NCI-H82 treated with DMSO at 0.1 percent for 48 hours (cell line): ENCODE measurements around the gene PLD4.
"Not testable (repeated sequence)": the region's sequence is repeated elsewhere in the genome, so short reads cannot be mapped to it uniquely, and the experiment has no call there.

Source experiments
- DNase-seq: peaks from one replicate; lab custom pipeline; 2025; ENCODE audit not compliant: unreplicated experiment; lab: John Stamatoyannopoulos, UW

PLD4 gene

DNA sequence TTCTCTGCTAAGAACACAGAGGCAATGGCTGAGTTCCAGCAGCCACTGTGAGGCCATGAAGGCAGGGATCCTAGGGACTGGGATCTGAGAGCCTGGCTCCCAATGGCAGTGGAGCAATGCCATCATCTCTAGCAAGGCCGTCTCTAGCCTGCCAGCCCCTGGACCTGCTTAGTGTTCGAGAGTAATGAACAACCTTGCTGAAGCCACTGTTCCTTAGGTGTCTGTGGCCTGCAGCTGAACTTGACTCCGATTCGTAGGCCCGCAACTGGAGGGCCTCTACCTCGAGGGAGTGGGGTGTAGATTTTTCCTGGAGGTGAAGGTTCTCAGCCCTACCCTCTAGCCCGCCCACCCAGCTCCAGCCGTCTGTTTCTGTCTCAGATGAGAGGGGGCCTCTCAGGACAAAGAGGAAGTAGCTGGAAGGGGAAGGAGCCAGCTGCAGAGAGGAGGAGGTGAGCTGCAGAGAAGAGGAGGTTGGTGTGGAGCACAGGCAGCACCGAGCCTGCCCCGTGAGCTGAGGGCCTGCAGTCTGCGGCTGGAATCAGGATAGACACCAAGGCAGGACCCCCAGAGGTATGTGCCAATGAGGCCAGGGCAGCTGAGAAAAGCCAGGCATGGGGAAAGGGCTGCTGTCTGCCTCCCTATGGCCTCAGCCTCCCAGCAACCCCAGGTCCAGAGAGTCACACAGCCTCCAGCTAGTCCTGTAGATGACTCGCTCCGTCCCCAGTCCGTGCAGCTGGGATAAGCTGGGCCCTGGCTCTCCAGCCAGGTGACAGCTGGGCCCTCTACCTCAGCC lies at the start of gene PLD4:
TSS of gene PLD4 (plus strand) at position 459 of the 793 bp plus-strand sequence. CDS start 2,262 bp downstream, outside the sequence.
- no peak for DNase-seq

GRCh38 chr14:104875412-104875751 lies 49.3 kb upstream of the PLD4 start:
- DNase-seq, result no peak

DNA sequence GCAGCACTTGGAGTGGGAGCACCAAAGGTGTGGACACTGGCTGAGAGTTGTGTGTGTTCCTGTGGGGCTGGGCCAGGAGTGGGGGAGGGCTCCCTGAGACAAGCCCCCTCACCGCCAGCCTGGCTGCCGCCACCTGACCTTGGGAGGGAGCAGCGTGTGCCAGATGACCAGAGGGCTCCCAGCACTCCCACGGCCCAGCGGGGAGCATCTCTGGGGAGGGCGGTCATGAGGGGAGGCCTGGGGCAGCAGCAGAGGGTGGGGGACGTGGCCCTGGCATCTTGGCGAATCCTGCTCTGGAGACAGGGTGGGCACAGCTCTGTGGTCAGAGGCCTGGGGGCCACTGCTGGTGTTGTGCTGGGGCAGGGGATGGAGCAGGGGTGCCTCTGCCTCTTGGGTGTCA lies 48.9 kb upstream of the PLD4 start:
- no peak for DNase-seq

DNA sequence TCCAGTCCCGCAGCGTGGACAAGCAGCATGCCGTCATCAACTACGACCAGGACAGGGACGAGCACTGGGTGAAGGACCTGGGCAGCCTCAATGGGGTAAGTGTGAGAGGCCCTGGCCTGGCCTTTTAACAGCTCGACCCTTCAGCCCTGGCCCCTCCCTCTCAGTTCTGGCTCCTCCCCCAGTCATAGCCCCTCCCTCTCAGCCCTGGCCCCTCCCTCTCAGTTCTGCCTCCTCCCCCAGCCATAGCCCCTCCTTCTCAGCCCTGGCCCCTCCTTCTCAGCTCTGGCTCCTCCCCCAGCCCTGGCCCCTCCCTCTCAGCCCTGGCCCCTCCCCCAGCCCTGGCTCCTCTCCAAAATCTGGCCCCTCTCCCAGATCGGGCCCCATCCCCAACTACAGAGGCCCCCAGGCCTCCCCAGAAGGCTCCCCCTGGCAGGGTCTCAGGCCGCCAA lies 48.4 kb upstream of the PLD4 start:
- DNase-seq, result no peak

DNA sequence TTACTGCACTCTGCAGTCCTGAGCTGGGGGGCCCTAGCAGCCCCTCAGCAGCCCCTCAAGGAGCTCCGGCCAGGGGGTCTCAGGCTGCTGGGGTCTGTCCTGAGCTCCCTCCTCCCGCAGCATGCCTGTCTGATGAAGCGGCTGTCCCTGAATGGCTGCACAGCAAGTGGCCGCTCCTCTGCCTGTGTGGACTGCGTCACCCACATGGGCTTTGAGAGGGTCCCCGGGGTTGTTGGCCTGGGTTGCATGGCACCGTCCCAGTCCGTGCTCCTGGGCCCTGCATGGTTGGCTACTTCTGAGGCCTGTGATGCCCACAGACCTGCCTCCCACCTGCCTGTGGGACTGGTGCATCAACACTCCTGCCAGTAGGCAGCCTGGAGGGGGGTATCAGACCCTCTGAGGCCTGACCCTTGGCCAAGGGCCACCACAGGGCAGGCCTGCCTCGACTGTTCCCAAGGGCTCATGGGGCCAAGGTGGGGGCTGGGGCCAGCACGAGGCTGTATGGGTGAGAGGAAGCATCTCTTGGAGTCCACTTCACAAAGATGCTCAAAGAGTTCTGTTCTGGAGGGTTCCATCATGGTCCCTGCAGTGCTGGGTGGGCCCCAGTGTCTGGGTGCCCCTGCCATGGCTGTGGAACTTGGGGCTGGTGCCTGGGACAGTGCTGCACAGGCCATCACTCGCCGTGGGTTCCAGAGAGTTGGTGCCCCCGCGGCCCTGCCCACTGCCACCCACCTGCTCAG lies 47.4 kb upstream of the PLD4 start:
- DNase-seq, result no peak

DNA sequence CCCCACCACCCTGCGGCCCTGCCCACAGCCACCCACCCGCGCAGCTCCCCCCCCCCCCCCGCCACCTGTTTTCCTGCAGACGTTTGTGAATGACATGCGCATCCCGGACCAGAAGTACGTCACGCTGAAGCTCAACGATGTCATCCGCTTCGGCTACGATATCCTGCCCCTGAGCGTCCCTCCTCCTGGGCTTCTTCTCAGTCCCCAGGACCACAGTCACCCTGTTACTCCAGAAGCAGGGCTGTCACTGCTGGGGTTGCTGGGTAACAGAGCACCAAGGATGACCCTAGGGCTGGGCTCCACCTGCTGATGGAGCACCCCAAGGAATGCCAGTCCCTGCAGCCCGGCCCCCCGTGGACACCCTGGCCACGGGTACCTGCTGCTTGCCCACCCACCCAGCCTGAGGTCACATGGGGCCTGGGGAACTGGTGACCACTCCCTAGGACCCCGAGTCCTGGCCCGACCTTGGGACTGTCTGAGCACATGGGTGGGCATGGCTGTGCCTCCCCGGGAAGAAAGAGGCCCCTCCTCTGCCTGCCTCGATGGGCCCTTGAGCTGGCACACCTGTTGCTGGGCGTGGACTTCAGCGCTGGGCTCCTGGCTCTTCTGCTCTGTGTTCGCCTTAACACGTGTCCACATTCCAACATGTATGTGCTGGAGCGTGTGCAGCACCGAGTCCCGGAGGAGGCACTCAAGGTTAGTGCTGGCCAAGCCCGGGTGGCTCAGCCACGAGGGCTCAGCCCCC lies 46.7 kb upstream of the PLD4 start:
- no peak for DNase-seq

- no peak for DNase-seq
Observed at GRCh38 chr14:104878582-104878981, 46.1 kb upstream of the PLD4 start.

DNA sequence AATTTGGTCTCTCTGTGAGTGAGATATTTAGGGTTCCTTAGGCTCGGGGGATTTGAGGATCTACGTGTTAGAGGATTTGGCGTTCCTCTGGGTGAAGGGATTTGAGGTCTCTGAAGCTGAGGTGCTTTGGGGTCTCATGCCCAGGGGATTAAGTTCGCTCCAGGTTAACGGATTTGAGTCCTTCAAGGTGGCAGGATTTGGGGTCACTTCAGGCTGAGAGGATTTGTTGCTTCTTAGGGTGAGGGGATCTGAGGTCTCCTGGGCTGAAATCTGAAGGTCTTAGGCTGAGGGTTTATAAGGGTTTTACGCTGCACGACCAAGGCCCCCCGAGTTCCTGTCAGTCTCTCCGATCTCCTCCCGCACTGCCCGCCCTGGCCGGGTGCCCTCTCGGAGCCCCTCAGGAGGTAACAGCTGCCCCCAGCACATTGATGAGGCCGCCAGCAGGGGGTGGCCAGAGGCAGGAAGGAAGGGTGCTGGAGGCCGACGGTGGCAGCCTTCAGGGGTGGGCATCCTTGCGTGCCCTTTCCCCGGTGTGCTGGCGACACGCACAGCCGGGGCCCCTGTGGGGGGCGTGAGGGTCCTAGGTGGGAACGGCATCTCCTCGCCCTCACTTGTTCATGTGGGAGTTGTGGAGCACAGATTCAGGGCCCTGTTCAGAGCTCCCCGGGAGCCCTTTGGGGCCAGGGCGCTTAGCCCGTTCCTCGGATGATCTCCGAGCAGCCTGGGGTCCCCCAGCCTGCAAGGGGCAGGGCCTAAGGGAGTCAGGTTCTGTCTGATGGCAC lies 45.3 kb upstream of the PLD4 start:
- peak; percentile 73 for DNase-seq

DNA sequence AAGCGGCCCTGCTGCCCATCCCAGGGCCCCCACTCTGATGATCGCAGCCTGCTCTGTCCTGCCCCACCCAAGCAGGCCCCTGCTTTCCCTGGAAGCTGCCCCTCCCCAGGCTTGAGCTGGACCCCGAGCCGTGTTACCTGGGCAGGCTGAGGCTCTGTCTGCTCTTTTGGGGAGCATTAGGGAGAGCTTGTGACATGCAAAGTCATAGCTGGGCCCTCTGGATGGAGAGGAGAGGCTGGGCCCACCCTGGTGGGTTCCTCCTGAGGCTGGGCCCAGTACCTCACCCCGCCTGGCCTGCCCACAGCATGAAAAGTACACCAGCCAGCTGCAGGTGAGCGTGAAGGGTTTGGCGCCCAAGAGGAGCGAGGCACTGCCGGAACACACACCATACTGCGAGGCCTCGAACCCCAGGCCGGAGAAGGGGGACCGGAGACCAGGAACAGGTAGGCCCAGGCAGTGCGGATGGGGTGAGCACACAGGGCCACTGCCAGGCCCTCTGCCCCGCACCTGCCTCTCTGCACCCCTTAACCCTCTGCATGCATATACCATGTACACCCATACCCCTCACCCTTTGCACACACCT lies 44.6 kb upstream of the PLD4 start:
- DNase-seq, result no peak

- no peak for DNase-seq
Observed at GRCh38 chr14:104880584-104881210, 44.0 kb upstream of the PLD4 start.

DNA sequence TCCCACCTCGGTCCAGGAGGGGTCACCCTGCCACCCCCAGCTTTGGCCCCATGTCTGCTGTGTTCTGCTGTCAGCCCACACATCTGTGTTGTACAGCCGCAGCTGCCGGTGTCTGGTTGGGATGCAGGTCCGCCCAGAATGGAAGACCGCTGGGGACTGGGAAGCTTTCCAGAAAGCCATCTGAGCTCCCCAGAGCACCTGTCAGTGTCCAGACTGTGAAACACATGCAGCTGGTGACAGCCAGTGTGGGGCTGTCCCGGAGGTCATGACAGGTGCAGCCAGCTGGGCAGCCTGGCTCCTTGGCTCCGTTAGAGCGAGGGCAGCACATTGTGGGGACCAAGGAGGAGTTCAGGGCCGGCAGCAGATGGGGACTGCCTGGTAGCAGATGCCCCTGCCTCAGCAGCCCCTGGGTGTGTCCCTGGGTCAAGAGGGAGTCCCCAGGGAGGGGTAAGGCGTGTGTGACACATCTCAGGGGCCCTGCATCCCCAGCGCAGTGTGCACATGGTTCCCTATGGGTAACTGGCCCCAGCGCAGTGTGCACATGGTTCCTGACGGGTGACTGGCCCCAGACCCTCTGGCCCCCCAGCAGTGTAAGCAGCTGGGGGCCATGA lies 43.2 kb upstream of the PLD4 start:
- peak; percentile 22 for DNase-seq

DNA sequence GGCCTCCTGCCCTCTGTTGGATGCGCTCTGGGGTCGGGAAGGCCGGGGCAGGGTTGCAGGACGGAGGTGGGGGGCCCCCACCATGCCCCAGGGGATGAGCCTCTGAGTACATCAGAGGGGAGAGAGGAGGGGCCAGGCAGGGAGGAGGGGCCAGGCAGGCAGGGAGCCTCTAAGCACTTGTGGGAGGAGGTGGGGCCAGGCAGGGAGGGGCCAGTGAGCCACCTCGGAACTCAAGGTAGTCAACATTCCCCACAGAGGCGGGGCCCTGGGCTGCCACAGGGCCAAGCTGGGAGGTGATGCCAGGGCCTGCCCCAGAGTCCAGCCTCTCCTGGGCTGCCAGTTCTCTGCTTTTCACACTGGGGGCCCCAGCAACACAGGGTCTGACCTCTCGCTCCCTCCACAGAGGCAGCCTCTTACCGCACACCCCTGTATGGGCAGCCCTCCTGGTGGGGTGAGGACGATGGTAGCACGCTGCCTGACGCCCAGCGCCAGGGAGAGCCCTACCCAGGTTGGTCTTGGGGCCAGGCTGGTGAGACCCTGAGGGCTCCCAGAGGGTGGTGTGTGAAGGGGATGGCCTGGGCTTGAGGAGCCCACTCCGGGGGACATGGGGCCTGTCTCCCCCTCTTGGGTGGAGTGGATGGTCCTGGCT lies 42.2 kb upstream of the PLD4 start:
- peak; percentile 45 for DNase-seq

- no peak for DNase-seq
Observed at GRCh38 chr14:104882991-104883660, 41.6 kb upstream of the PLD4 start.

DNA sequence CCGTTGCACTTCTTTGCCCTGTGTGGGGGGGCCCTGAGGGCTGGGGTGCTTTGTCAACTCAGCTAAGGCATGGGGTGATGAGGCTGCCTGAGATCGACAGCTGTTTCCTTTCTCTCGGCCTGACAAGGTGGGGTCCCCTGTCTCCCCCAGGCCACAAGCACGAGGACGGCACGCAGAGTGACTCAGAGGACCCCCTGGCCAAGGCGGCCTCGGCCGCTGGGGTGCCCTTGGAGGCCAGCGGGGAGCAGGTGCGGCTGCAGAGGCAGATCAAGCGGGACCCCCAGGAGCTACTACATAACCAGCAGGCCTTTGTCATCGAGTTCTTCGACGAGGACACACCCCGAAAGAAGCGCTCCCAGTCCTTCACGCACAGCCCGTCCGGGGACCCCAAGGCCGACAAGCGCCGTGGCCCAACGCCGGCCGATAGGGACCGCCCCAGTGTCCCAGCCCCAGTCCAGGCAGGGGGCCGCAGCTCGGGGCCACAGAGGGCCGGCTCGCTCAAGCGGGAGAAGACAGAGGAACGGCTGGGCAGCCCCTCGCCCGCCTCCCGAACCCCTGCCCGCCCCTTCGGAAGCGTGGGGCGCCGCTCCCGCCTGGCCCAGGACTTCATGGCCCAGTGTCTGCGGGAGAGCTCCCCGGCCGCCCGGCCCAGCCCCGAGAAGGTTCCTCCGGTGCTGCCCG lies 40.9 kb upstream of the PLD4 start:
- no peak for DNase-seq

DNA sequence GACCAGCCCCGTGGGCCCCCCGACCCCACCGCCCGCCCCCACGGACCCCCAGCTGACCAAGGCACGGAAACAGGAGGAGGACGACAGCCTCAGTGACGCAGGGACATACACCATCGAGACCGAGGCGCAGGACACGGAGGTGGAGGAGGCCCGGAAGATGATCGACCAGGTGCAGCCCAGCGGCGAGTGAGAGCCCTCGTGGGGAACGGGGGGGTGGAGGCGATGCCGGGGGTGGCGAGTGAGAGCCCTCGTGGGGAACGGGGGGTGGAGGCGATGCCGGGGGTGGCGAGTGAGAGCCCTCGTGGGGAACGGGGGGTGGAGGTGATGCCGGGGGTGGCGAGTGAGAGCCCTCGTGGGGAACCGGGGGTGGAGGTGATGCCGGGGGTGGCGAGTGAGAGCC lies 40.3 kb upstream of the PLD4 start:
- DNase-seq, result not testable (repeated sequence)

DNA sequence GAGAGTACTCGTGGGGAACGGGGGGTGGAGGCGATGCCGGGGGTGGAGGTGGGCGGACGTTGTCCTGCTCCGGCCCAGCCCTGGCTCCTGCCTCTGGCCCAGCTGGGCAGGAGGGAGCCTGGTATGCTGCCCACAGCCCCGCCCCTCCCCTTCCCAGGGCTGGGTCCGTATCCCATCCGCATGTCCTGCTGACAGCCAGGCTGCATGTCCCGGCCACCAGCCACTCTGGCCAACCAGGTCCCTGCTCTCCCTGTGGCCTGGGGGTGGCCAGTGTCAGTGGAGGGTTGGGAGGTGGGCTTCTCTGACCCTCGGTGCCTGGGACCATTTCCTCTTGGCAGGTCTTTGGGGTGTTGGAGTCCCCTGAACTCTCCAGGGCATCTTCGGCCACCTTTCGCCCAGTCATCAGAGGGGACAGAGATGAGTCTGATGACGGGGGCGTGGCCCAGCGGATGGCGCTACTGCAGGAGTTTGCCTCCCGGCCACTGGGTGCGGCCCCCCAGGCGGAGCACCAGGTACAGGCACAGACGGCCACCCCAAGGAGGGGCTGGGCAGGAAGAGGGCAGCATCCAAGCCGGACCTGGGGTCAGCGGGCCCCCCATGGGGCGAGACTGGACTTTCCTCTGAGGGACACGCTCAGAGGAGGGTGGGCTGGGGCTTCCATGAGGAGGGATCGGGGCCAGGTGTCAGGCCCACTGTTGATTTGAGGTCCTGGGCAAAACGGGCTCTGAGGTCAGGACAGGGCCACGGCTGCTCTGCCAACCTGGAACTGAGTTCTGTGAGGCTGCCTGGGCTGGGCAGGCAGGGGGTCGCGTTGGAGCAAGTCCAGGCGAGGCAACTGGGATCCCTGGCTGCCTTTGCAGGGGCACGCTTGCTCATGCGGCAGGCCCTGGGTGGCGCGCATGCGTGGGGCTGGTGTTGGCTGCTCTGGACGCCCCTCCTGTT lies 39.4 kb upstream of the PLD4 start:
- no peak for DNase-seq
